AG09319 (cell line): ENCODE data around the gene MT1HL1.

Experiments used
- DNase-seq: peaks from one replicate; pipeline ENCODE4 v3.0.0-alpha.2; 2010; ENCODE audit warnings: low read depth; ENCODE audit errors: extremely low read depth
- TF ChIP-seq, protein P1 (sequence below): IDR thresholded peaks from 2 replicates; pipeline ENCODE4 v1.5.1; 2011; ENCODE audit warnings: low read depth, mild to moderate bottlenecking, inconsistent platforms, low read length, moderate library complexity

MT1HL1 gene

GRCh38 chr1:237033804-237034203, 29.6 kb upstream of the MT1HL1 start:
- DNase-seq, result no peak
- TF ChIP-seq, protein P1, sequence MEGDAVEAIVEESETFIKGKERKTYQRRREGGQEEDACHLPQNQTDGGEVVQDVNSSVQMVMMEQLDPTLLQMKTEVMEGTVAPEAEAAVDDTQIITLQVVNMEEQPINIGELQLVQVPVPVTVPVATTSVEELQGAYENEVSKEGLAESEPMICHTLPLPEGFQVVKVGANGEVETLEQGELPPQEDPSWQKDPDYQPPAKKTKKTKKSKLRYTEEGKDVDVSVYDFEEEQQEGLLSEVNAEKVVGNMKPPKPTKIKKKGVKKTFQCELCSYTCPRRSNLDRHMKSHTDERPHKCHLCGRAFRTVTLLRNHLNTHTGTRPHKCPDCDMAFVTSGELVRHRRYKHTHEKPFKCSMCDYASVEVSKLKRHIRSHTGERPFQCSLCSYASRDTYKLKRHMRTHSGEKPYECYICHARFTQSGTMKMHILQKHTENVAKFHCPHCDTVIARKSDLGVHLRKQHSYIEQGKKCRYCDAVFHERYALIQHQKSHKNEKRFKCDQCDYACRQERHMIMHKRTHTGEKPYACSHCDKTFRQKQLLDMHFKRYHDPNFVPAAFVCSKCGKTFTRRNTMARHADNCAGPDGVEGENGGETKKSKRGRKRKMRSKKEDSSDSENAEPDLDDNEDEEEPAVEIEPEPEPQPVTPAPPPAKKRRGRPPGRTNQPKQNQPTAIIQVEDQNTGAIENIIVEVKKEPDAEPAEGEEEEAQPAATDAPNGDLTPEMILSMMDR, result no peak

DNA sequence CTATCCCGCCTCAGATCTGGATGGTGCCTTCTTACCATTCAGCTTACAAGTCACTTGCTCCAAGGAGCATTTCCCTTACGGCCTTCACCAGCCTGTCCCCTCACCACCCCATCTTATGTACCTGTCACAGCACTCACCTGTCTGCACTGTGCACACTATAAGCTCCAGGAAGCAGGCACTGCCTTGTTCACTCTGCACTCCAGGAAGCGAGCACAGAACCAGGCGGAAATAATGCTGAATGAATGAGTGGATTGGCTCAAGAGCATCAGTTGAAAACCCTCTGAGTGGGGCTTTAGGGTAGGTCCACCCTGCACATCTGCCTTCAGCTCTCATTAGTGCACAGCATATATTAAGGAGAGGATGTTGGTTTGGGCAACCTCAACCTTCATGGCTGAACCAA, 28.8 kb upstream of the MT1HL1 start:
- DNase-seq, result no peak
- TF ChIP-seq, protein P1, result no peak

GRCh38 chr1:237032029-237032428, 27.8 kb upstream of the MT1HL1 start:
- TF ChIP-seq, protein P1, result no peak
- DNase-seq, result no peak

DNA sequence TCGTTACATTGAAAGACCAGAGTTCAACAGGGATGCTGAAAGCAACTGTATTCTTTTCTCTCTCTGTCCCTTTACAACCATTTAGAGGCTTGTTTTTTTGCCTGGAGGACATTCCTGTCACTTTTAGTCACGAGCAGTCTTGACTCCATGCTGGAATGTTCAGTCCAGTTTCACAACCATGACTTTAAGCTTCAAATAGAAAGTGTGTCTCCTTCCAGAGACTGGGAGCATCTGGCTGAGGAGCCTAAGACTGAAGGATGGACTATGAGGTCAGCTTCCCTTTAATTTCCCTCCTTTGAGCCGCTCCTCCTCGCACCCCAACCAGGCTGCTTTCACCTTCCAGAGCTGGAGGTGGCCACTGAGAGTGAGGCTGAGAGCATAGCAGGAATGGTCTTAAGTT, 27.2 kb upstream of the MT1HL1 start:
- TF ChIP-seq, protein P1, result no peak
- DNase-seq, result no peak

DNA sequence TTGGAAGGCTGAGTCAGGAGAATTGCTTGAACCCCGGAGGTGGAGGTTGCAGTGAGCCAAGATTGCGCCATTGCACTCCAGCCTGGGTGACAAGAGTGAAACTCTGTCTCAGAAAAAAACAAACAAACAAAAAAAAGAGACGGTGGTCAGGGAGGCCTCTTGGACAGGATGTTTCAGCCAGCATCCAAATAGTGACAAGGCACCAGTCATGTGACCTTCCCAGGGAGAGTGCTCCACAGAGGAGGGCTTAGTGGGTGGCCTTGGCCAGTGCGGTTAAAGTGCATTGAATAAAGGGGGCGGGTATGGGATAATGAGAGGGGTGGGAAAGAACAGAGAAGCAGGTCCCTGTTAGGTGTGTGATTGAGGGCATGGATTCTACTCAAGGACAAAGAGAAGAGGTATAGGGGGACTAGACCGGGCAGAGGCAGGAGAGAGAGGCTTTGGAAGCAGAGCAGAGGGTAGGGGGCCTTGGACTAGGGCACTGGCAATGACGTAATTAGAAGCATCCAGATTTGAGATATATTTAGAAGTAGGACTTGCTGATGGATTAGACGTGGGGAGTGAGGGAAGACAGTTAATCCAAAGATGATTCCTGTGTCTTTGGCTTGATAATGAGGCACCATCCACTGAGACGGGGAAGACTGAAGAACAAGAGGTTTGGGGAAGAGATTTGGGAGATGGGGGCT, 25.8 kb upstream of the MT1HL1 start:
- TF ChIP-seq, protein P1, result no peak
- DNase-seq, result no peak

DNA sequence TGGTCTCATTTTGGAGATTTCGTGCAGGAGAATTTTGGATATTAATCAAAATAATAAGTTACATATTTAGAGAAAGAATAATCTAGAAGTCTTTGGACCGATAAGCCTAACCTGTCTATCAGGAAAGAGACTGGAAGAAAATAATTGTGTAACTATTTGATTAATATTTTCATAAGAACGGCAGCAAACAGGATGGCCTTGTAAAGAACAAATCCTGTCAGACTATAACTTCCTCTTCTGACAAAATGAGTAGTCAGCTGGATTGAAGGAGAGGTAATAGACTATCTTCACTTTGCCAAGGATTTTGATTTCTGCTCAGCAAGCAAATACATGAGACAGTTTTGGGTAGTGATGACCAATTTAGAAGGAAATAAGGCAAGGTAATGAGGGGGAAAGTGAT, 25.0 kb upstream of the MT1HL1 start:
- TF ChIP-seq, protein P1, result no peak
- no peak for DNase-seq

DNA sequence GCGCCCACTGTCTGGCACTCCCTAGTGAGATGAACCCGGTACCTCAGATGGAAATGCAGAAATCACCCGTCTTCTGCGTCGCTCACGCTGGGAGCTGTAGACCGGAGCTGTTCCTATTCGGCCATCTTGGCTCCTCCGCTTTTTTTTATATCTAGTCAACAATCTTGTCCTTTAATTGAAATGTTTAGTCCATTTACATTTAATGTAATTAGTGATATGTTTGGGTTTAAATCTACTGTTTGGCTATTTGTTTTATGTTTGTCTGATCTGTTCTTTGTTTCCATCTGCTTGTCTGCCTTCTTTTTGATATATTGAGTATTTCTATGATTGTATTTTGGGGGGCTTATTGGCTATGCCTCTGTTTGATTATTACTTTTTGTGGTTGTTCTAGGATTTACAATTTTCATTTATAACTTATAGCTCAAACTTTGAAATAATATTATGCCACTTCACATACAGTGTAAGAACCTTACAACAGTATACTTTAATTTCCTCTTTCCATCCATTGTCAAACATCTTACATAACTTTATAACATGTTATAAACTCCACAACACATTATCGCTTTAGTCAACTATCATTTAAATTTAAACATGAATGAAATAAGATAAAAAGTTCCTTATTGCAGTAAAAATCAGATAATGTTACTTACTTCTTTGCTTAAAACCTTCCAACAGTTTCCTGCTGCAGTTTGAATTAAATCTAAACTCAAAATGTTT, 21.3 kb upstream of the MT1HL1 start:
- no peak for DNase-seq
- TF ChIP-seq, protein P1, result no peak
